Right hindlimb (tissue), 1 donor: ENCODE measurements around the gene LUZP2.

Source experiments
- DNase-seq: peaks from one replicate; pipeline ENCODE4 v3.0.0-alpha.2; 2018

LUZP2 gene

DNA sequence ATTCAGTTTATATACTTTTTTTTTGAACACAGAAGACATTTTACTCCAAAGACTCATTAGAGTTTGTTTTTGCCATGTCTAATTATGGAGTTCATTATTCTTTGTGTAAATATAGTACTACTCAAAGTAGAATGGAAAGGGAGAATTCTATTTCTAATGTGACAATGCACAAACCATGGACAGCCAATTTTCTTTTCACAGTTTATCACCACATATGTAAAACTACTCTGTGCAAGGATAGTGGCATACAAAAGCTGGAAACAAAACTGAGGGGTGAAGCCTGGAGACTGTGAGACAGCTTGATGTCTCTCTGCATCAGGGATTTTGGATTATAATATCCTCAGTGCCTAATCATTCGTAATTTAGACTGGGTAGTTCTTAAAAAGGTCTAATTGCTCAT, 75.5 kb downstream of the LUZP2 start:
- no peak for DNase-seq

DNA sequence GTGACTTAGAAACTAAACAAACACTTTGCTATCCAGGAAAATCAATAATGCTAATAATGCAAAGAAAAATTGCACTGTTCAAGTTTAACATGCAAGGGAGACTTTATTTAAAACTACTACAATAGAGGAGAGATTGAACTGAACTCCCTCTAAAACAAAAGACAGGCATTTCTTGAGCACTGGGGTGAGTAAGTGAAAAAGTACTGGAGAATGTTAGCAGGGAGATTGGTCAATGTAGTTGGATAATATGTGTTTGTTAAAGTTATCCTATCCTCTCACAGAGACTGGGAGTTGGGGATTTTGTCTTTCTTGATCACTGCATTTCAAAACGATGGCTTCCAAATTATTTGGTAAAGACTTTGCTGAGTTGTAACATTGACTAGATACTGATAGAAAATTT, 77.6 kb downstream of the LUZP2 start:
- no peak for DNase-seq

DNA sequence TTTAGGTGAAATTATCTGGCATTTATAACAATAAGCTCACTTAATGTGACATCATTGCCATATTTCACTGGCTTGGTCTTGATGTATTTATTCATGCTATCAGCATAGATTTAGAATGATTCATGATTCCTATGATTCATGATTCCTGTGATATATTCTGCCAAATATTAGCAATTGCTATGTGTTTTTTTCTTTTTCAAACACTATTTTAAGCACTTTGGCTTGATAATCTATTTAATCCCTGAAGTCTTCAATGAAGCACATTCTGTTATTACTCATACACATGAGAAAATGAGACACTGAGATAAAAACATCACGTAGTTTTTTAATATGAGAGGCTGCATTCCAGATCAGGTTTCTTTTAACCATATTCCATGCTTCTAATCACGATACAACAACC, 78.5 kb downstream of the LUZP2 start:
- no peak for DNase-seq

DNA sequence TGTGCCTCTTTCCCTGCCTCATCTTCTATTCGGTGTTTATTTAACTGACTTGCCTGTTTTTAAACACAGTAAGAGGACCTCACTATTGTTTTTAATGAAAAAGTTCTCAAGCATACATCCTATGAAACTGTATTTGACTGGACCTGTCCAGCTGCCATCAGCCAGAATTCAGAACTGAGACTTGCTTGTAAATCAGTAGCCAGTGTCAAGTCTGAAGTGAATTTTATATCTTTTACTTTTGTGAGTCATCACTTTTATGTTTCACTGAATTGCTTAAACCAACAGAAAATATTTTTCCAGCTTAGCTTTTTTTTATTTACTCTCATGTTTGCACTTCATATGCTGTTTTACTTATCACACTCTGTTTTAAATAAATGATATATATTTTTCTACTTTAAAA, 88.3 kb downstream of the LUZP2 start:
- DNase-seq, result no peak

DNA sequence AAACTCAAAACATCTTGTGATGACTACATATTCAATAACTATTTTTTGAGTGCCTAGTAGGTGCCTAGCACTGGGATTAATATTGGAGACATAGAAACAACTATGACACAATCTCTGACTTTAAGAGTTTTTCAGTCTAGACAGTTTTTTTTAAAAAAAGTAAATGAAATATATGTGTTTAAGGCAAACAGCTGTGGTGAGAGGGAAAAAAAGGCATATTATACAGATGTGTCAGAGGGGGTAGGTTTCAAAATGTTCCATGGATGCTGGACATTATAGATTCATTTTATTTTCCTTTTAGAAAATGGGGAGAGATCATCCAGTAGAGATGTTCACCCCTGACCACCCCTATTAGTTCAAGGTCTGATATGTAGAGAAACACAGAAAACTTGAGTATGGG, 90.8 kb downstream of the LUZP2 start:
- DNase-seq, result no peak

DNA sequence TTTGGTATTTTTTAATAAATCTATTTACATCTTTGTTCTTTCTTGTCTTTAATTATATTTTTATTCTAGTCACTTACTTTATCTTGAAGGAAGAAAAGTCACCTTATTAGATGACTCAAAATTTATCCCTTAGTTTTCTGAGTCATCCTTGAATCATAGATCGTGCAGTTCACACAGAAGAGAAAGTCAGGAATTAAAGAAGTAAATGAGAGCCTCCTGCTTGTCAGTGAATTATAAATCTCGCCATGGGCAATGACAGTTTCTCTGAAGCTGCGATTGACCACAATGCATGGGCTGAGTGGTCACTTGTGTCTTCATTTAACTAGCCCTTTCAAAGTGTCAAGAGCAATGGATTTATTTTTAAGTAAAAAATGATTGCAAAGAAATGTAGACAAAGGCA, 91.2 kb downstream of the LUZP2 start:
- DNase-seq, result no peak

DNA sequence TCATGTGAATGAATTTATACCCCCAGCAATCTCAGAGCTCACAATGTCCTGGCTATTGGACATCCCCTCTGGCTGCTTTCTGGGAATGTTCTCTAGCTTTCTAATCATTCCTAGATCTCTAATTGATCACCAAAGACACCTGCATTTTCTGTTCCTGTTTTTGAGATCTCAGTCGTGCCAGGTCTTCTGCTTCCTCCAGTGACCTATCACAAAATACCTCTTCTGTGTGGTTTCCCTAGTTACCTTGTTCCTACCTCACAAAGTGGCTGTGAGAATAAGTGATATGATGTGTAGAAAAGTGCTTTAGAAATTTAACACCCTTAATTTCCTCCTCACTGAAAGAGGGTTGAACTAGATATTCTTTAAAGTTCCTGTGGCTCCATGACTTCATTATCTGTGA, 92.2 kb downstream of the LUZP2 start:
- no peak for DNase-seq

DNA sequence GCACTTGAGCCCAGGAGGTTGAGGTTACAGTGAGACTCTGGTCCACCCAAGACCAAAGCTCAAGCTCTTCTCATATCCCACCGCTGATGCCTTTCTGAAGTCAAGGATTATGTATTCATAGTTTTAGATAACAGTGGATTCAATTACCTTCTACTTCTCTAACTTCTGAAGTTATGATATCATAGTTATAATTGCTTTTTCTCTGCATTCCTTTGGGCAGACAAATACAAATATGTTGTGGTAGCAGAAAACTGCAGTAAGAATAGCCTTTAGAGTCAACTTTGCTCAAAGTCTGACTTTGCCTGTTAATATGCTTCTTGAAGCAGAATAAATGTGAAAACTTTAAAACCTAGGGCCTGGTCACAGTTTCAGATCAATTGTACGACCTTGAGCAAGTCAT, 94.4 kb downstream of the LUZP2 start:
- no peak for DNase-seq

DNA sequence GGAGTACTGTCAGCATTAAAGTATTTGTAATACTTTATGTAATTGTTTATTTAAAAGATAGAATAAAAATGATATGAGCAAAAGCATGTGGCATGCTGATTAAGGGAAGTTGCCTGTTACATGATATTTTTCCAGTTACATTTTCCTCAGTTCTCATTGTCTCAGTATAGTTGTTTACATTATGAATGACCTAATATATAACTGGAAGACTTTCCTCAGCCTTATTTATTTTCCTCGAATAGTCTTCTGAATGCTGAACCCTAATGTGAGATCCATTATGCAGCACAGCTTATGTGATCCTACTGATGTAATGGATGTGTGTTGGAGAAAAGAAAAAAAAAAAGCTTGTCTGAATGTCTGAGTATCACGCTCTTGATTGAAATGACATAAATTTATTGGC, 95.5 kb downstream of the LUZP2 start:
- DNase-seq, result no peak

DNA sequence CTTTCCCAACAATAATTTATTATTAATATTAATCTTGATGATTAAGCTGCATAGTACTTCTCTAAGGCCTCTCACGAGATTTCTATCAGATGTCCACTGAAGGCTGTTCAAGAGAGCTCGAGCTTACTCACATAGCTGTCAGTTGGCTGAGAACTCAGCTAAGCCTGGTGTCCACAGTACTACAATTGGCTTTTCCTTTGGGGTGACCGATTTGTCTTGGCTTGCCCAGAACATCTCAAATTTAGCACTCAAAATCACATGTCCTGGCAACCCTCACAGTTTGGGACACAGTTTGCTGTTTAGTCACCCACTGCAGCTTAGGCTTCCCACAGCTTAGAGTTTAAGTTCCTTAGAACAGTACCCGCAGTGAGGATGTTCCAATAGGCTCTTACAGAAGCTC, 96.5 kb downstream of the LUZP2 start:
- DNase-seq, result no peak

DNA sequence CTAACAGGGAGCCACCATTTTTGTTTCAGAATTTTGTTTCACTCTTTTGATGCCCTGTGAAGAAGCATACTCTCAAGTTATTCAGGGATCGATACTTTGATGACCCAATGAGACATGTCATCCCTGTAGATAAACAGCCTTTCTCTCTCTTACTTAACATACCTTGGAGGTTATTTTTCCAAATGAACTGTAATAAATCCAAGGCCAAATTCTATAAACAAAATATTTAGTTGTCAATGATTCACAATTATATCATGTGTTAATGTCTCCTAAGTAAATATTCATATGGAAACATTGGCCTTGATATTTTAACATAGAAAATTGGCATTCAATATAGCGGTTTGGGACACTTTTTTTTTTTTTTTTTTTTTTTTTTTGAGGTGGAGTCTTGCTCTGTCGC, 97.5 kb downstream of the LUZP2 start:
- no peak for DNase-seq

DNA sequence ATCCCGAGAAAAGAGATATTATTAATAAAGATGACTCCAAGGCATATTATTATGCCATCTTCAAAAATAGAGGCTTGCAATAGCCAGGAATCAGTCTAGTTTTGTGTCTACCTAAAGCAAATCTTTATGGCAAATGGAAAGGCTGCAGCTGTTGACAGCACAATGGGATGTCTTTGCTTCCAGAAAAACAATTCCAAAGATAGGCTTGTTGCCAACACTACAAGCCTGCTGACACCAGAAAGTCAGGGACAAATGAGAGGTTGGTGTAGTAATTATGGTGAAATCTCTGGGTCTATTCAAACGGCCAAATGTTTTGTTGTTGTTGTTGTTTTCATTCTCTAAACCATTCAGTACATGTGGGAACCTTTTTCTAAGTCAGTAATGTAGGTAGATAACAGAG, 101.8 kb downstream of the LUZP2 start:
- DNase-seq, result no peak

DNA sequence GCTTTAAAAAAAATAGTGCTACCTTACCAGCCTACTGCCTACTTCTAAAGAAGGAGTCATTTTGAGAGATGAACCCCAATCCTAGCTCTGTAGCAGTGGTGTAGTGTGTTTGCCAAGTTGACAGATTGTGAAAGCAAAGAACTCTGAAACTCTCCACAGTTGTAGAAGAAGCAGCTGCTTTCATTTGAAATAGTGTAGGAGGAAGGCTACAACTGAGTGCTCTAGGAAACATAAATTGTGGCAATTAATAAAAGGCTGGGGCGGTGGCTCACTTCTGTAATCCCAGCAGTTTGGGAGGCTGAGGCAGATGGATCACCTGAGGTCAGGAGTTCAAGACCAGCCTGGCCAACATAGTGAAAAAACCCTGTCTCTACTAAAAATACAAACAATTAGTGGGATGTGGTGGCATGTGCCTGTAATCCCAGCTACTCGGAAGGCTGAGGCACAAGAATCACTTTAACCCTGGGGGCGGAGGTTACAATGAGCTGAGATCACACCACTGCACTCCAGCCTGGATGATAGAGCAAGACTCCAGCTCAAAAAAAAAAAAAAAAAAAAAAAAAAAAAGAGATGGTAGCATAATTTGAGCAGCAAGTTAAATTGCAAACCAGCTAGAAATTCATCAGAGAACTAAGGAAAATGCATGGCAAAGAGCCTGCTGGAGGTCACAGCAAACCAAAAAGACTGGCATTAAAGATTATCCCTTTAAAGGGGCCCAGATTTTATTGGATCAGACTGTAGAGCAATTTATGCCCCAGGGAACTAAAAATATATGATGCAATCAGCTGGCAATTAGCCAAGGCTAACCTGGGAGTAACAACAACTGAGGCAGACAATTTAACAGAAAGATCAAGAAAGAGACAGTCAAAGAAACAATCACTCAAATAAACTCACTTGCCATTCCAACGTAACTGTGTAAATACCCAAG, 112.6 kb downstream of the LUZP2 start:
- no peak for DNase-seq

DNA sequence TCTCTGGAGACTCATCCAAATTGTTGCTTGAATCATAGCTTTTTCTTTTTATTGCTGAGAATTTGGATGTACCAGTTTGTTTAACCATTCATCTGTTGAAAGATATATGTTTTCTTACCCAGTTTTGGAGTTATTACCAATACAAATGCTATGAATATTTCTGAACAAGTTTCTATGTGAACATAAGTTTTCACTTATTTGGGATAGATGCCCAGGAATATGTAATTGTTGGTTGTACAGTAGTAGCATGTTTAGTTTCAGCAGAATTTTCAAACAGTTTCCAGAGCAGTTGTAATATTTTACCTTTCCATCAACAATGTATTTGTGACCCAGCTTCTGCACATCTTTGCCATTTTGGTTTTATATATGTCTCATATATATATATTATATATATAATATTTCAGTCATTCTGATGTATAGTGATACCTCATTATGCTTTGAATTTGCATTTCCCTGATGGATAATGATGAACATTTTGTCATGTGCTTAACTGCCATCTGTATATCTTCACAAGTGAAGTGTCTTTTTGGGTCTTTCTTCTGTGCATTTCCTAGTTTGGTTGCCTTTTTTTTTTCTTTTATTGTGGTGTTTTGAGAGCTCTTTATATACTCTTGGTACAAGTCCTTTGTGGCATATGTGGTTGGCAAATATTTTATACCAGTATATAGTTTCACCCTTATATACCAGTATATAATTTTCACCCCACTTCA, 118.8 kb downstream of the LUZP2 start:
- DNase-seq, result no peak

DNA sequence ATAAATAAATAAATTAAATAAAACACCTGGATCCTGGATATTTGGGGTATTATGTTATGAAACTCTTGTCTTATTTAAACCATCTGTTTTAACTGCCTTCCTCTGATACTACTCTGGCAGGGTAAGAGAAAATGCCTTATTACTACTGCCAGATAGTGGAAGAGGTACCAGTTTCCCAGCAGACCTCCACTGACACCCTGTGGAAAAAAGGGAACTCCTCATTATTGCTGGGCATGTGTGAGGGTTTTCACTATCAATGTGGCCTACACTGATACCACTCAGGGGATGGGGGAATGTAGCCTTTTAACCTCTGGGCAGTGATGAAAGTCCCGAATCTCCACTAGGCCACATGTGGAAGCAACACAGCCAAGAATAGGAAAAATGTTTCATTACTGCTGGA, 121.0 kb downstream of the LUZP2 start:
- no peak for DNase-seq

DNA sequence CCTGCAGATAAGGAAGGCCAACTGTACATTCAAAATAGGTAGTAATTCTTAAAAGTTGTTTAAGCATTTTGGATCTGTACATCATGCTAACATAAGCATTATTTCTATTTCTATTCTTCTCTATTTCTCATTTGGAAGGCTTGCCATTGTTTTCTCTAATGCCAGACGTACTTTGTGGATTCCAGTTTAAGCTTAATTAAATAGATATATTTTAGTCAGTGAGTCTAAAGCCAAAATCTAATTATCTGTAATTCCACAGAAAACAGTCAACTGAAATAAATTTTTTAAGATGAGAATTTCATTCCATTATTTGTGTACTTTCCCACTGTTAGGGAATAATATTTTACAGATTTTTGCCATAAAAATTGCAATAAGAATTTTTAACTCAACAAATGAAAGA, 123.0 kb downstream of the LUZP2 start:
- no peak for DNase-seq

DNA sequence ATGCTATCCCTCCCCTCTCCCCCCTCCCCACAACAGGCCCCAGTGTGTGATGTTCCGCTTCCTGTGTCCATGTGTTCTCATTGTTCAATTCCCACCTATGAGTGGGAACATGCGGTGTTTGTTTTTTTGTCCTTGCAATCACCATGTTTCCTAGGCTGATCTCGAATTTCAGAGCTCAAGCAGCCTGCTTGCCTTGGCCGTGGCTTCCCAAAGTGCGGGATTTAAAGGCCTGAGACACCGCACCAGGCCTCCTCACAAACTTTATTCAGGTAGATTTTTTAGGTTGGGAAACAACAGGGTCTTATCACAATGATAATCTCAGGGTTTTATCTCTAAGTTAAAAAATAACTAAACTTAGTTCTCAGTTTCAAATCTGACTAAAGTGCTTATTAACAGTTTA, 125.4 kb downstream of the LUZP2 start:
- DNase-seq, result no peak

DNA sequence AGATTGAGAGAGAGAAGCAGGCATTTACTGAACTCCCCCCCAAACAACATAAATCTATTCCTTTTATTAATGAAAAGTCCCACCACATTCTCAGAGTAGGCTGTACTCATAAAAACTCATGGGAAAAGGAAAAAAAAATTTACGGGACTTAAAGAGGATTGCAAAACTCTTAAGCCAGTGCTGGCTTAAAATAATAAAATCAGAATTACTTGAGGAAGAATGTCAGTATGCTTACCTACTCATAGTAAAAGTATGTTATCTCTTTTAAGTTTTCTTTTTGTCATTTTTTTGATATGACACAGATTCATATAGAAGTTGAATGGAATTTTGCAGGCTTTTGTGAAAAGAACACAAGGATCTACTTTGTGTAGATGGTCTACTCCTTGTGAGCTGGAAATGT, 126.3 kb downstream of the LUZP2 start:
- DNase-seq, result no peak

DNA sequence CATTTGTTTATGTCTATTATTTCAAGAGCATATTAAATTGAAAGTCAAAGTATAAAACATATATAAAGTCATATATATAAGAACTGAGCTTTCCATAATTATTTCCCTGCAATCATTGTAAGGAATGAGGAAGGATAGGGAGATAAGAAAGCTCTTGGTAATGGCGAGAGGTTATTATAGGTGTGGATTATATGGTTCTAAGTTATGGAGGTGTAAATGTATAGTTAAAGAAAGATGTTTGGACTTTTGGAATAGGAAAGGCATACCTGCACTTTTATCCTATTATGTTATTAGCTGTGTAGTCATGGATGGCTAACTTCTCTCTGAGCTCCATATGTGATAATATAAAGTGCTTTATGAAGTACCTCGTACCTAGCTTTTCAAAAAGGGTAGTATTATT, 127.6 kb downstream of the LUZP2 start:
- DNase-seq, result no peak

DNA sequence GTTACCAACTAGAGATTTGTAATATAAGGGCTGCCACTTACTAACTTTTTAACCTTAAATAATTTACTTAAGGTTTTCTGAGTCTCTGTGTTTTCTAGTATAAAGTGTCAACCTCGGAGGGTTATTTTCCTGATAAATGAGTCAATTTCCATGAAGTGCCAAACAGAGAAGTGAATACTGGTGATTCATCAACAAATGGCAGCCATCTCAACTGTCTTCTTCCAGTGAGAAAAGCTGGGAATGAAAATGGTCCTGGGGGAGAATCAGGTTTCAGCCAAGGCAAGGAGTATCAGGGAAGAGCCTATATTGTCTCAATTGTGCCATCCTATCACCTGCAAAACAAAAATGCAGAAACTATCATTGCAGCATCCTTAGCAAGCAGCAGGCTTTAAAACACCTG, 129.1 kb downstream of the LUZP2 start:
- DNase-seq, result no peak

DNA sequence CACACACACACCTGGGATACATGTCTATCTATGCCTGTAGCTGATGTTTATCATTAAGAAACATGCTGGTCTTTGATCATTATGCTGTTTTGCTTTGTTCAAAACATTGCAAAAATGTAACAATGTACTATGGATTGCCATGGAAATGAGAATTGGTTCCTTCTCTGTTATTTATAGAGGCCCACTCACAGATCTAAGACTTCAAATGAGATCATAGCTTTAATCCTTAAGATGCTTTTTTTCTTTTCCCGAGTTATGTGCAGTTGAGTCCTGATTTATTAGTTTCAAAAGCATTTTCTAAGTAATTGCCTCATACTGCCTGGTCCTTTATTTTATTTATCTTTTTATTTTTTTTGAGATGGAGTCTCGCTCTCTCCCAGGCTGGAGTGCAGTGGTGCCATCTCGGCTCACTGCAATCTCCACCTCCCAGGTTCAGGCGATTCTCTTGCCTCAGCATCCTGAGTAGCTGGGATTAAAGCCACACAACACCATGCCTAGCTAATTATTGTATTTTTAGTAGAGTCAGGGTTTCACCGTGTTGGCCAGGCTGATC, 131.4 kb downstream of the LUZP2 start:
- no peak for DNase-seq

DNA sequence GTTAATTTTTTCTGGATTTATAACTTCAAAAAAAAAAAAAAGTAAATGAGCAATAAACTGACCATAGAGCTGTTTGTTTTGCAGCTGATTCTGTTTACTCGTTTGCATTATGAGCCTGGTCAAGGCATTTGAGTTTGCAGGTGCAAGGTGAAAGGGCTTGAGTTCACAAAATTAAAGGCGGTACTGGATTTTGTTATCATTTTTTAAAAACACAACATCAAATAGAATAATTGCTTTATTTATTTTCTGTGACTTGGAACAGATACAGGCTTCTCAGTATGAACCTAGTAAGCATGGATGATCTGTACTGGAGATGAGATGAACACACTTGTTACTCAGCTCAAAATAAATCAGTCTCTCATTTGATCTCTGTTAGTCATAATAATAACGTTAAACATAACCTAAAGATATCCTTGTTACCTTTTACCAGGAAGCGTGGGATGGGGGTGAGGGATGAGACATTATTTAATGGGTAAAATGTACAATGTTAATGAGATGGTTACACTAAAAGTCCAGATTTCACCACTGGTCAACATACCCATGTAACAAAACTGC, 137.8 kb downstream of the LUZP2 start:
- no peak for DNase-seq

DNA sequence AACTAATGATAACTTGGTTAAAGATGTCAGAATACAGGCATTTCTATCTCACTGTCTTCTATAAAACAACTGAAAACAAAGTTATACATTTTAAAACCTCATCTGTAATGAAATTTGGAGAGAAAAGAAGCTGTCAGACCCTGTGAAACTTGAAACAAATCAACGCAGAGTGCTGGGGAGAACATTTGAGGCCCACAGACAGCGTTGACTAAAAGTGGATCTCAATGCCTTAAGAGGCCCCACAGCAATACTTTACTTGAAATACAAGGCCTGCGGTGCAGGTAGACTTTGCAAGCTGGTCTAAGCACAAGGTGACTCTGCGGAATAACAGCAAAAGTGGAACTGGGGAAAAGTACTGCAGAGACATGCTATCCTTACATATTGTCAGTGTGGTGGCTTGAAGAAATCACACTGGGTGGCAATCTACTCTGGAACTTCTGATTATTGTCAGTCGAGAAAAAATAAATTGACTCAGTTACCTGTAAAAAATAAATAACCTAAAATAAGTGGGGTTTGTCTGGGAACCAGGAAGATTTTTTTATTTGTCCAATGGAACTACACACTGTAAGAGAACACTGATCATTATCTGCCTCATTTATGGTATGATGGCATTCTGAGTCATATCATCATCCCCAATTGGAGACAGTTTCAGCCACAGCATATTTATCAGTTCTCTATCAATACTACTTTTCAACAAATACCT, 138.9 kb downstream of the LUZP2 start:
- no peak for DNase-seq
